GM12891 (cell line): Measurements from ENCODE around the gene DCLK2.
"Not testable (repeated sequence)": the region's sequence is repeated elsewhere in the genome, so short reads cannot be mapped to it uniquely, and the experiment has no call there.

Experiments used
- DNase-seq: peaks from one replicate; pipeline ENCODE4 v3.0.0; 2011; ENCODE audit warnings: low spot score; ENCODE audit not compliant: insufficient read length
- FAIRE-seq: peaks from 2 replicates; lab custom pipeline; 2011; peaks lifted over from hg19 to GRCh38; lab: Jason Lieb, UNC
- PAX5 ChIP-seq: IDR thresholded peaks from 2 replicates; pipeline ENCODE4 v1.6.1; 2011; ENCODE audit warnings: low read length, moderate library complexity, mild to moderate bottlenecking; ENCODE audit not compliant: insufficient read depth, severe bottlenecking
- POLR2A ChIP-seq: IDR thresholded peaks from 2 replicates; pipeline ENCODE4 v1.6.1; 2011; ENCODE audit warnings: low read depth, low read length, control low read depth
- POLR2AphosphoS5 ChIP-seq: IDR thresholded peaks from 2 replicates; pipeline ENCODE4 v1.6.1; 2011; ENCODE audit warnings: low read depth, low read length, control low read depth
- POU2F2 ChIP-seq: IDR thresholded peaks from 2 replicates; pipeline ENCODE4 v1.6.1; 2011; ENCODE audit warnings: low read depth, mild to moderate bottlenecking, control low read depth, low read length, moderate library complexity
- SPI1 ChIP-seq: IDR thresholded peaks from 2 replicates; pipeline ENCODE4 v1.6.1; 2011; ENCODE audit warnings: low read depth, low read length, control low read depth
- TAF1 ChIP-seq: IDR thresholded peaks from 2 replicates; pipeline ENCODE4 v1.6.1; 2011; ENCODE audit warnings: low read depth, low read length, control low read depth

The DCLK2 gene

GRCh38 chr4:150160473-150160872, 82.2 kb downstream of the DCLK2 start:
- DNase-seq: no peak
- TF ChIP-seq POLR2A (no peak), POU2F2 (no peak), POLR2AphosphoS5 (no peak), TAF1 (no peak), PAX5 (no peak), SPI1 (no peak)
- FAIRE-seq: no peak

- TF ChIP-seq PAX5: no peak
- no peak for TF ChIP-seq SPI1
- no peak for TF ChIP-seq POLR2A
- TF ChIP-seq TAF1: no peak
- DNase-seq (no peak), FAIRE-seq (no peak)
Measured at GRCh38 chr4:150161109-150161508, 82.9 kb downstream of the DCLK2 start.

GRCh38 chr4:150162020-150162419, 83.8 kb downstream of the DCLK2 start:
- FAIRE-seq, DNase-seq: not testable (repeated sequence)

GRCh38 chr4:150164055-150164454, 85.8 kb downstream of the DCLK2 start:
- TF ChIP-seq PAX5 (no peak), POU2F2 (no peak), SPI1 (no peak), TAF1 (no peak), POLR2AphosphoS5 (no peak), POLR2A (no peak)
- DNase-seq (no peak), FAIRE-seq (no peak)

GRCh38 chr4:150164956-150165629, 86.8 kb downstream of the DCLK2 start:
- DNase-seq (no peak), FAIRE-seq (no peak)
- TF ChIP-seq POLR2A: no peak
- no peak for TF ChIP-seq POLR2AphosphoS5
- no peak for TF ChIP-seq TAF1
- no peak for TF ChIP-seq POU2F2
- TF ChIP-seq PAX5: no peak
- no peak for TF ChIP-seq SPI1

- FAIRE-seq (no peak), DNase-seq (no peak)
- TF ChIP-seq POLR2A: no peak
- TF ChIP-seq TAF1: no peak
- no peak for TF ChIP-seq POLR2AphosphoS5
Measured at GRCh38 chr4:150167054-150167453, 88.8 kb downstream of the DCLK2 start.

GRCh38 chr4:150173432-150173861, 95.2 kb downstream of the DCLK2 start:
- TF ChIP-seq POU2F2 (no peak), POLR2AphosphoS5 (no peak), POLR2A (no peak), PAX5 (no peak), SPI1 (no peak), TAF1 (no peak)
- no peak for DNase-seq

GRCh38 chr4:150173982-150174398, 95.7 kb downstream of the DCLK2 start:
- no peak for TF ChIP-seq POLR2AphosphoS5
- TF ChIP-seq TAF1: no peak
- no peak for TF ChIP-seq POLR2A
- TF ChIP-seq SPI1: no peak
- DNase-seq (no peak), FAIRE-seq (no peak)

More at GRCh38 chr4:150173432-150173861, 95.2 kb downstream of the DCLK2 start:
- FAIRE-seq: no peak

GRCh38 chr4:150176547-150176946, 98.3 kb downstream of the DCLK2 start:
- TF ChIP-seq POLR2A (no peak), POLR2AphosphoS5 (no peak), PAX5 (no peak), TAF1 (no peak), POU2F2 (no peak), SPI1 (no peak)
- DNase-seq: no peak
- FAIRE-seq: no peak

- TF ChIP-seq PAX5 (no peak), POU2F2 (no peak), POLR2A (no peak), TAF1 (no peak), SPI1 (no peak), POLR2AphosphoS5 (no peak)
- no peak for DNase-seq
- FAIRE-seq: no peak
Measured at GRCh38 chr4:150178161-150178560, 99.9 kb downstream of the DCLK2 start.

GRCh38 chr4:150181536-150181935, 103.3 kb downstream of the DCLK2 start:
- TF ChIP-seq POLR2AphosphoS5 (no peak), POU2F2 (no peak), SPI1 (no peak), TAF1 (no peak), PAX5 (no peak), POLR2A (no peak)
- DNase-seq: no peak
- FAIRE-seq: no peak

GRCh38 chr4:150182794-150183193, 104.5 kb downstream of the DCLK2 start:
- FAIRE-seq (no peak), DNase-seq (no peak)
- no peak for TF ChIP-seq TAF1
- no peak for TF ChIP-seq SPI1
- no peak for TF ChIP-seq PAX5
- TF ChIP-seq POLR2A: no peak
- TF ChIP-seq POU2F2: no peak
- TF ChIP-seq POLR2AphosphoS5: no peak

- not testable (repeated sequence) for FAIRE-seq, DNase-seq
Measured at GRCh38 chr4:150185033-150185432, 106.8 kb downstream of the DCLK2 start.
